MCF 10A (cell line): Measurements from ENCODE around the gene CDH10. TPM values are rescaled to one million over a fixed set of nuclear protein-coding genes. Genes with fewer than 3 reads are reported as not detected.

Experiments
- BruUV-seq: library from RNA; stranded (reverse); fragments of 400-500 nt; replicated peaks from 2 replicates; lab custom pipeline; 2021; lab: Mats Ljungman, UMichigan
- CTCF ChIA-PET: fragments of 300-600 bp; sonication (Branson Sonifier 250); formaldehyde crosslinking; extraction: SDS; loops from one replicate; lab custom pipeline; 2021; ENCODE audit warnings: antibody characterized with exemption, inconsistent platforms; lab: Yijun Ruan, JAX
- POLR2A ChIA-PET: fragments of 300-600, 350-650 bp; sonication (Branson Sonifier 250); formaldehyde crosslinking; extraction: SDS; loops from one replicate; lab custom pipeline; 2020; ENCODE audit warnings: antibody characterized with exemption, inconsistent platforms; lab: Yijun Ruan, JAX
- DNase-seq: peaks from one replicate; pipeline ENCODE4 v3.0.0-alpha.2; 2018; ENCODE audit not compliant: unreplicated experiment
- H3K27ac Mint-ChIP-seq: one replicate; pipeline ENCODE4 v1.8.0; 2022; ENCODE audit warnings: mild to moderate bottlenecking, low read depth, mixed read lengths; ENCODE audit not compliant: unreplicated experiment
- H3K27me3 Mint-ChIP-seq: one replicate; pipeline ENCODE4 v1.8.0; 2022; ENCODE audit warnings: mixed read lengths; ENCODE audit not compliant: insufficient read depth, unreplicated experiment
- H3K36me3 Mint-ChIP-seq: one replicate; pipeline ENCODE4 v1.8.0; 2022; ENCODE audit warnings: mild to moderate bottlenecking, moderate library complexity, mixed read lengths; ENCODE audit not compliant: insufficient read depth, unreplicated experiment
- H3K4me1 Mint-ChIP-seq: one replicate; pipeline ENCODE4 v1.8.0; 2022; ENCODE audit warnings: mixed read lengths; ENCODE audit not compliant: insufficient read depth, unreplicated experiment
- H3K4me3 Mint-ChIP-seq: one replicate; pipeline ENCODE4 v1.8.0; 2022; ENCODE audit warnings: mild to moderate bottlenecking, moderate library complexity, mixed read lengths; ENCODE audit not compliant: unreplicated experiment
- H3K9me3 Mint-ChIP-seq: one replicate; pipeline ENCODE4 v1.8.0; 2022; ENCODE audit warnings: mixed read lengths; ENCODE audit not compliant: unreplicated experiment
- intact Hi-C: fragments of 100-400 bp; cut with micrococcal nuclease; formaldehyde crosslinking; loops from 2 replicates; pipeline ENCODE4 v1.14.1; 2022
- total RNA-seq: library from RNA; stranded (reverse); gene quantifications from 2 replicates; pipeline ENCODE4 v1.2.3, GENCODE V29; 2022
- TF ChIP-seq, protein P1 (sequence below): fragments of 200-600 bp; IDR thresholded peaks from one replicate; pipeline ENCODE4 v1.8.0; 2022; ENCODE audit warnings: antibody characterized with exemption, mild to moderate bottlenecking; ENCODE audit not compliant: unreplicated experiment

Gene CDH10
- total RNA-seq, 1 experiment from 2014 or later = 0.33 TPM

DNA sequence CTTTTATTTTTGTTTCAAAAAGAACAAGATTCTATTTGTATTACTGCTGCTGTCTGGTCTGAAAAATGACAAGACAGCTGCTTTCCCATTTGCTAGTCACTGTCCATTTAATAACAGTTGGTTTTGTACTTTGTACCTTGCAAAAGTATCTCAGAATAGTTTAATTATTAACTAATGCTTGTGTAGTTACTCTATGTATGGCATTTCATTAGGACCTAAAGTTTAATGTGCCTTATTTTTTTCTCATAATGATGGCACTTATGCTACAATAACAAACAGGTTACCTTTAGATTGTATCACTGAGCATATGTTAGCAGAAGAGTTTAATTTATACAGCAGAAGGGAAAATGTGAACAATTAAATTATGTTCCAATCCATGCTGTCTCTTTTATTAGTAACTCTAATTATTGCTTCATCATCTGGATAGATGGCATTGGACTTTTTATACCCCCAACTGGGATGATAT lies 134.2 kb downstream of the CDH10 start:
- TF ChIP-seq, protein P1, sequence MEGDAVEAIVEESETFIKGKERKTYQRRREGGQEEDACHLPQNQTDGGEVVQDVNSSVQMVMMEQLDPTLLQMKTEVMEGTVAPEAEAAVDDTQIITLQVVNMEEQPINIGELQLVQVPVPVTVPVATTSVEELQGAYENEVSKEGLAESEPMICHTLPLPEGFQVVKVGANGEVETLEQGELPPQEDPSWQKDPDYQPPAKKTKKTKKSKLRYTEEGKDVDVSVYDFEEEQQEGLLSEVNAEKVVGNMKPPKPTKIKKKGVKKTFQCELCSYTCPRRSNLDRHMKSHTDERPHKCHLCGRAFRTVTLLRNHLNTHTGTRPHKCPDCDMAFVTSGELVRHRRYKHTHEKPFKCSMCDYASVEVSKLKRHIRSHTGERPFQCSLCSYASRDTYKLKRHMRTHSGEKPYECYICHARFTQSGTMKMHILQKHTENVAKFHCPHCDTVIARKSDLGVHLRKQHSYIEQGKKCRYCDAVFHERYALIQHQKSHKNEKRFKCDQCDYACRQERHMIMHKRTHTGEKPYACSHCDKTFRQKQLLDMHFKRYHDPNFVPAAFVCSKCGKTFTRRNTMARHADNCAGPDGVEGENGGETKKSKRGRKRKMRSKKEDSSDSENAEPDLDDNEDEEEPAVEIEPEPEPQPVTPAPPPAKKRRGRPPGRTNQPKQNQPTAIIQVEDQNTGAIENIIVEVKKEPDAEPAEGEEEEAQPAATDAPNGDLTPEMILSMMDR = no peak
- CTCF ChIA-PET = no interaction called here
- no peaks in the 10 kb centered on the region for H3K4me1 Mint-ChIP-seq
- no peaks in the 10 kb centered on the region for H3K36me3 Mint-ChIP-seq
- POLR2A ChIA-PET = no interaction called here
- intact Hi-C loops = no loop called here
- no peak overlapping the region for H3K27ac Mint-ChIP-seq
- H3K9me3 Mint-ChIP-seq = no peaks in the 10 kb centered on the region
- DNase-seq = no peak
- no peak overlapping the region for H3K4me3 Mint-ChIP-seq
- H3K27me3 Mint-ChIP-seq = no peaks in the 10 kb centered on the region
- BruUV-seq = no TSS peak

DNA sequence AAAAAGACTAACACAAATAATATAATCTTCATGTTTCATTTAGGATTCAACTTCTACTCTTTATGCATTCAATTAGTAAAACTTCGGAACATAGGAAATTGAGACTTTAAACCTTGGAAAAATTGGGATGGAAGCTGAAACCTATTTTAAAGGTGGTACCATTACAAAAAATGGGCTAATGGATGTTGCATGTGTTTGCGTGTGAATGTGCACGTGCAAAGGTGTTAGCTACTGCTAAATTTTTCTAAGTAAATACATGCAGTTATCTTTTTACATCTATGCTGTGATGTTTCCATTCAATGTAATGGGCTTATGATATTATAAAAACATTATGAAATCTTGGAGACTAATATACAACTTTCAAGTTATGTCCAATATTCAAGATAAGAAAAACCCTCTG lies 134.8 kb downstream of the CDH10 start:
- Mint-ChIP-seq H3K36me3 (no peaks in the 10 kb centered on the region), H3K4me1 (no peaks in the 10 kb centered on the region), H3K27ac (no peak overlapping the region), H3K4me3 (no peak overlapping the region), H3K27me3 (no peaks in the 10 kb centered on the region), H3K9me3 (no peaks in the 10 kb centered on the region)
- POLR2A ChIA-PET = interaction anchor here (0.6 kb wide), 1 partner anchor 1229 kb away, joined by 3 read pairs; no protein-coding TSS in a partner anchor
- intact Hi-C loops = no loop called here
- DNase-seq = no peak
- CTCF ChIA-PET = no interaction called here
- no TSS peak for BruUV-seq
- TF ChIP-seq, protein P1 = no peak

DNA sequence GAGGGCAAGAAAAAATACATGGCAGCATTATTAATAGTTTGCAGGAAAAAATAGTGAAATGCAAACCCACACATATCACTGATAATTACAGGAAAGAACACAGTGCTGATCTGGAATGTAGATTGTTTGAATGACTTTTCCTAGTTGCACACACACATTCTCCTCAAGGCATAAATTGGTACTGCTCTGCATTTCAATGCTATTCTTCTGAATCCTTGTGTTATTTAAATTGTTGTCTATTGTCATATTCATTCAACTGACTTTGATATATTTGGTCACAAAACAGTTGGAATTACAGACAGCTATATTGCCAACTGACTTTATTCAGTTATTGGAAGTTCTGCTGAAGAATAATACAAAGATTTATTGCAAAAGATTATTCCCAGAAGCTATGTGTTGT lies 139.5 kb downstream of the CDH10 start:
- no peaks in the 10 kb centered on the region for H3K4me1 Mint-ChIP-seq
- POLR2A ChIA-PET = no interaction called here
- H3K27ac Mint-ChIP-seq = no peak overlapping the region
- H3K4me3 Mint-ChIP-seq = no peak overlapping the region
- no TSS peak for BruUV-seq
- H3K9me3 Mint-ChIP-seq = no peaks in the 10 kb centered on the region
- no peaks in the 10 kb centered on the region for H3K27me3 Mint-ChIP-seq
- no peak for DNase-seq
- H3K36me3 Mint-ChIP-seq = no peaks in the 10 kb centered on the region
- CTCF ChIA-PET = no interaction called here
- intact Hi-C loops = no loop called here
- TF ChIP-seq, protein P1 = no peak

DNA sequence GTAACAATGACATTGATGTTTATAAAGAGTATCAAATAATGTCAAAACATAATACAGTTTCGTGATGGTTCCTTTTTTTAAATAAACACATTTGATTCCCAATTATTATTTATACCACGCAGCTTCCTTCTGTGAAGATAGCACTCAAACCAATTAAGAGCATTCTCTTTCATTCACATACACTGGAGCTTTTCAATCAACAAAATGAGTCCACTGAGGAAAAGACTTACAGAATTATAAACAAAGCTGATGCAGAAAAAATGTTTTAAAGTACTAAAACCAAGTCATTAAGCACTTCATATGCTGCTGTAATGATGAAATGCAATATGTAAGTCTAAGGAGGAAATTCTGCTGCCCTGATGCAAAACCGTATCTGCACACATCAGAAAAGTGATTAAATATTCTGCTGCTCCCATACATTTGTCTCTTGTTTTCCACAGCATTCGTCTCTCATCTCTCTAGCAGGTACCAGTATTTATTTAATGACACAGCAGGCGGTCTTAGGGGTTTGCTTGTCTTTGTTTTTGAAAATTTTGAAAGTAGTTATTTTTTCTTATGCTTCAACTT lies 147.1 kb downstream of the CDH10 start:
- no peak for DNase-seq
- Mint-ChIP-seq H3K36me3 (no peaks in the 10 kb centered on the region), H3K4me3 (no peak overlapping the region), H3K27me3 (no peaks in the 10 kb centered on the region), H3K27ac (no peak overlapping the region), H3K4me1 (peaks cover 5% of the 10 kb centered on the region), H3K9me3 (no peaks in the 10 kb centered on the region)
- BruUV-seq = no TSS peak
- CTCF ChIA-PET = interaction anchor here (0.6 kb wide), 1 partner anchor 1102 kb away, joined by 3 read pairs; no protein-coding TSS in a partner anchor
- POLR2A ChIA-PET = no interaction called here
- intact Hi-C loops = no loop called here
- TF ChIP-seq, protein P1 = no peak
